MM.1S (cell line): ENCODE results near the gene NME5.

ENCODE experiments used
- DNase-seq: peaks from one replicate; pipeline ENCODE4 v3.0.0-alpha.2; 2015
- H2AFZ ChIP-seq: fragments of 300-600 bp; sonication (generic); 2 replicates; pipeline ENCODE4 v1.6.0; 2016; ENCODE audit warnings: antibody characterized with exemption, low read length
- H3F3A ChIP-seq: fragments of 300-600 bp; sonication (generic); 2 replicates; pipeline ENCODE4 v1.6.1; 2016; ENCODE audit warnings: mild to moderate bottlenecking, antibody characterized with exemption, low read length, moderate library complexity, mixed read lengths; ENCODE audit not compliant: insufficient read depth
- H3K27ac ChIP-seq: fragments of 300-600 bp; sonication (generic); 2 replicates; pipeline ENCODE4 v1.5.1; 2016; ENCODE audit warnings: mild to moderate bottlenecking, low read length
- H3K27me3 ChIP-seq: fragments of 300-600 bp; sonication (generic); replicated peaks from 2 replicates; pipeline ENCODE4 v1.6.0; 2016; ENCODE audit warnings: low read length; ENCODE audit not compliant: insufficient read depth
- H3K36me3 ChIP-seq: fragments of 300-600 bp; sonication (generic); replicated peaks from 2 replicates; pipeline ENCODE4 v1.6.1; 2016; ENCODE audit warnings: mild to moderate bottlenecking, low read length, mixed read lengths; ENCODE audit not compliant: insufficient read depth
- H3K4me1 ChIP-seq: fragments of 300-600 bp; sonication (generic); 2 replicates; pipeline ENCODE4 v1.6.1; 2016; ENCODE audit warnings: low read length, mixed read lengths
- H3K4me2 ChIP-seq: fragments of 300-600 bp; sonication (generic); 2 replicates; pipeline ENCODE4 v1.6.0; 2016; ENCODE audit warnings: low read depth, low read length
- H3K4me3 ChIP-seq: fragments of 300-600 bp; sonication (generic); 2 replicates; pipeline ENCODE4 v1.5.1; 2016; ENCODE audit warnings: low read length, mixed read lengths
- H3K79me2 ChIP-seq: fragments of 300-600 bp; sonication (generic); 2 replicates; pipeline ENCODE4 v1.6.1; 2016; ENCODE audit warnings: mixed run types, low read length, mixed read lengths
- H3K9ac ChIP-seq: fragments of 300-600 bp; sonication (generic); 2 replicates; pipeline ENCODE4 v1.6.1; 2016; ENCODE audit warnings: low read length, mixed read lengths
- H3K9me2 ChIP-seq: fragments of 300-600 bp; sonication (generic); replicated peaks from 2 replicates; pipeline ENCODE4 v1.6.1; 2016; ENCODE audit warnings: mild to moderate bottlenecking, low read length, mixed read lengths; ENCODE audit not compliant: insufficient read depth
- H3K9me3 ChIP-seq: fragments of 300-600 bp; sonication (generic); replicated peaks from 2 replicates; pipeline ENCODE4 v1.6.1; 2016; ENCODE audit warnings: mild to moderate bottlenecking, low read length, mixed read lengths; ENCODE audit not compliant: insufficient read depth
- H4K20me1 ChIP-seq: fragments of 300-600 bp; sonication (generic); 2 replicates; pipeline ENCODE4 v1.6.1; 2016; ENCODE audit warnings: mild to moderate bottlenecking, low read length, moderate library complexity, mixed read lengths; ENCODE audit not compliant: insufficient read depth
- CTCF ChIP-seq: fragments of 300-600 bp; sonication (generic); IDR thresholded peaks from 2 replicates; pipeline ENCODE4 v1.5.1; 2016; ENCODE audit warnings: antibody characterized with exemption, low read length, mixed read lengths
- EZH2 ChIP-seq: fragments of 300-600 bp; sonication (generic); optimal IDR thresholded peaks from 2 replicates; pipeline ENCODE3; 2017; ENCODE audit warnings: low read depth, mild to moderate bottlenecking, antibody characterized with exemption, low read length, mixed read lengths
- EZH2phosphoT487 ChIP-seq: fragments of 300-600 bp; sonication (generic); IDR thresholded peaks from 2 replicates; pipeline ENCODE4 v1.6.1; 2018; ENCODE audit warnings: antibody characterized with exemption, low read length

The NME5 gene

GRCh38 chr5:138102454-138103318 is 36.5 kb downstream of the NME5 start:
- H3K9me2 ChIP-seq: no peaks in the 10 kb centered on the region
- H3K4me1 ChIP-seq: no peaks in the 10 kb centered on the region
- H3K4me2 ChIP-seq: no peak overlapping the region
- H3K9ac ChIP-seq: no peak overlapping the region
- H3K27me3 ChIP-seq: no peaks in the 10 kb centered on the region
- H3F3A ChIP-seq: no peaks in the 10 kb centered on the region
- no peak for DNase-seq
- H3K79me2 ChIP-seq: no peaks in the 10 kb centered on the region
- TF ChIP-seq EZH2phosphoT487 (no peak), CTCF (no peak), EZH2 (no peak)
- no peak overlapping the region for H2AFZ ChIP-seq
- H3K27ac ChIP-seq: no peak overlapping the region
- H3K9me3 ChIP-seq: no peaks in the 10 kb centered on the region
- H3K4me3 ChIP-seq: no peak overlapping the region
- no peaks in the 10 kb centered on the region for H3K36me3 ChIP-seq
- H4K20me1 ChIP-seq: no peaks in the 10 kb centered on the region

- no peak for DNase-seq
- H3F3A ChIP-seq: no peaks in the 10 kb centered on the region
- H3K27ac ChIP-seq: no peak overlapping the region
- no peak overlapping the region for H3K4me3 ChIP-seq
- H2AFZ ChIP-seq: no peak overlapping the region
- no peaks in the 10 kb centered on the region for H3K79me2 ChIP-seq
- no peaks in the 10 kb centered on the region for H3K27me3 ChIP-seq
- H3K36me3 ChIP-seq: no peaks in the 10 kb centered on the region
- no peaks in the 10 kb centered on the region for H3K9me2 ChIP-seq
- no peaks in the 10 kb centered on the region for H4K20me1 ChIP-seq
- H3K4me2 ChIP-seq: no peak overlapping the region
- no peak for TF ChIP-seq EZH2
- no peak for TF ChIP-seq EZH2phosphoT487
- no peak for TF ChIP-seq CTCF
- no peaks in the 10 kb centered on the region for H3K4me1 ChIP-seq
- H3K9me3 ChIP-seq: no peaks in the 10 kb centered on the region
- no peak overlapping the region for H3K9ac ChIP-seq
These were observed 42.0 kb downstream of the NME5 start for GRCh38 chr5:138096997-138097828.

GRCh38 chr5:138096363-138096762 is 42.9 kb downstream of the NME5 start:
- H3F3A ChIP-seq: no peaks in the 10 kb centered on the region
- H3K27me3 ChIP-seq: no peaks in the 10 kb centered on the region
- TF ChIP-seq EZH2 (no peak), CTCF (no peak), EZH2phosphoT487 (no peak)
- no peak overlapping the region for H3K4me3 ChIP-seq
- no peak overlapping the region for H3K27ac ChIP-seq
- H3K4me1 ChIP-seq: no peaks in the 10 kb centered on the region
- H3K4me2 ChIP-seq: no peak overlapping the region
- no peaks in the 10 kb centered on the region for H3K79me2 ChIP-seq
- H3K9me2 ChIP-seq: no peaks in the 10 kb centered on the region
- no peak overlapping the region for H3K9ac ChIP-seq
- H3K9me3 ChIP-seq: no peaks in the 10 kb centered on the region
- no peak for DNase-seq
- no peak overlapping the region for H2AFZ ChIP-seq
- no peaks in the 10 kb centered on the region for H4K20me1 ChIP-seq
- no peaks in the 10 kb centered on the region for H3K36me3 ChIP-seq
